ENCODE results near the gene CCDC102B. TPM values are rescaled to one million over a fixed set of nuclear protein-coding genes. Genes with fewer than 3 reads are reported as not detected.

The CCDC102B gene
- total RNA-seq, 1 experiment from 2014 or later: 3.1 TPM

DNA sequence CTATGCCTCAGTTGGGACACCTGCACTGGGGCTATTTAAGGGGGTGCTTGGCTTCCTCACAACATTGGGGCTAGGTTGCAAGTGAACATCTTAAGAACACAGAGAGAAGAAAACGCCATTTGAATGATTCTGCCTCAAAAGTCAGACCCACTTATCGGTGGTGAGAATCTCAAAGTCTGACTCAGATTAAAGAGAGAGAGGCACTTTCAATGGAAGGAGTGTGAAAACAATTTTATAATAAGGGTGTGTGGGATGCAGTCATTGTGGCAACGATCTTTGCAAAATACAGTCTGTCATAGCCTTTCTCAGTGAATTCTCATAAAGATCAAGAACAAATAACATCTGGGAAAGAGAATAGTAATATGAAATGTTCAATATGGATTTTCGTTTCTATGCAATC lies 41.8 kb downstream of the CCDC102B start:
- ATAC-seq (no peak), DNase-seq (ENCODE audit: low spot score) (no peak)
- TF ChIP-seq, protein P1, sequence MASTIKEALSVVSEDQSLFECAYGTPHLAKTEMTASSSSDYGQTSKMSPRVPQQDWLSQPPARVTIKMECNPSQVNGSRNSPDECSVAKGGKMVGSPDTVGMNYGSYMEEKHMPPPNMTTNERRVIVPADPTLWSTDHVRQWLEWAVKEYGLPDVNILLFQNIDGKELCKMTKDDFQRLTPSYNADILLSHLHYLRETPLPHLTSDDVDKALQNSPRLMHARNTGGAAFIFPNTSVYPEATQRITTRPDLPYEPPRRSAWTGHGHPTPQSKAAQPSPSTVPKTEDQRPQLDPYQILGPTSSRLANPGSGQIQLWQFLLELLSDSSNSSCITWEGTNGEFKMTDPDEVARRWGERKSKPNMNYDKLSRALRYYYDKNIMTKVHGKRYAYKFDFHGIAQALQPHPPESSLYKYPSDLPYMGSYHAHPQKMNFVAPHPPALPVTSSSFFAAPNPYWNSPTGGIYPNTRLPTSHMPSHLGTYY (CRISPR knock-in tag; IDR thresholded peaks at IDR 0.05): no peak
- TF ChIP-seq ATF1 (CRISPR knock-in tag; IDR thresholded peaks at IDR 0.05): no peak
- TF ChIP-seq, protein P2, sequence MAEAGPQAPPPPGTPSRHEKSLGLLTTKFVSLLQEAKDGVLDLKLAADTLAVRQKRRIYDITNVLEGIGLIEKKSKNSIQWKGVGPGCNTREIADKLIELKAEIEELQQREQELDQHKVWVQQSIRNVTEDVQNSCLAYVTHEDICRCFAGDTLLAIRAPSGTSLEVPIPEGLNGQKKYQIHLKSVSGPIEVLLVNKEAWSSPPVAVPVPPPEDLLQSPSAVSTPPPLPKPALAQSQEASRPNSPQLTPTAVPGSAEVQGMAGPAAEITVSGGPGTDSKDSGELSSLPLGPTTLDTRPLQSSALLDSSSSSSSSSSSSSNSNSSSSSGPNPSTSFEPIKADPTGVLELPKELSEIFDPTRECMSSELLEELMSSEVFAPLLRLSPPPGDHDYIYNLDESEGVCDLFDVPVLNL (CRISPR knock-in tag; IDR thresholded peaks at IDR 0.05; ENCODE audit: borderline replicate concordance, low read depth): no peak
- TF ChIP-seq NFYB (CRISPR knock-in tag; conservative IDR thresholded peaks at IDR 0.05; ENCODE audit: low read depth): no peak
- TF ChIP-seq JAZF1 (CRISPR knock-in tag; IDR thresholded peaks at IDR 0.05): no peak
- TF ChIP-seq, protein P3, sequence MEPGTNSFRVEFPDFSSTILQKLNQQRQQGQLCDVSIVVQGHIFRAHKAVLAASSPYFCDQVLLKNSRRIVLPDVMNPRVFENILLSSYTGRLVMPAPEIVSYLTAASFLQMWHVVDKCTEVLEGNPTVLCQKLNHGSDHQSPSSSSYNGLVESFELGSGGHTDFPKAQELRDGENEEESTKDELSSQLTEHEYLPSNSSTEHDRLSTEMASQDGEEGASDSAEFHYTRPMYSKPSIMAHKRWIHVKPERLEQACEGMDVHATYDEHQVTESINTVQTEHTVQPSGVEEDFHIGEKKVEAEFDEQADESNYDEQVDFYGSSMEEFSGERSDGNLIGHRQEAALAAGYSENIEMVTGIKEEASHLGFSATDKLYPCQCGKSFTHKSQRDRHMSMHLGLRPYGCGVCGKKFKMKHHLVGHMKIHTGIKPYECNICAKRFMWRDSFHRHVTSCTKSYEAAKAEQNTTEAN (CRISPR knock-in tag; IDR thresholded peaks at IDR 0.05): no peak
- TF ChIP-seq SP1 (CRISPR knock-in tag; conservative IDR thresholded peaks at IDR 0.05): no peak
- Mint-ChIP-seq H3K27ac (no peak overlapping the region), H3K4me1 (peaks cover 11% of the 10 kb centered on the region), H3K27me3 (ENCODE audit: low read depth) (no peaks in the 10 kb centered on the region), H3K4me3 (no peak overlapping the region), H3K36me3 (no peaks in the 10 kb centered on the region), H3K9me3 (no peaks in the 10 kb centered on the region)
- ChIA-PET CTCF (no interaction called here), POLR2A (no interaction called here)

DNA sequence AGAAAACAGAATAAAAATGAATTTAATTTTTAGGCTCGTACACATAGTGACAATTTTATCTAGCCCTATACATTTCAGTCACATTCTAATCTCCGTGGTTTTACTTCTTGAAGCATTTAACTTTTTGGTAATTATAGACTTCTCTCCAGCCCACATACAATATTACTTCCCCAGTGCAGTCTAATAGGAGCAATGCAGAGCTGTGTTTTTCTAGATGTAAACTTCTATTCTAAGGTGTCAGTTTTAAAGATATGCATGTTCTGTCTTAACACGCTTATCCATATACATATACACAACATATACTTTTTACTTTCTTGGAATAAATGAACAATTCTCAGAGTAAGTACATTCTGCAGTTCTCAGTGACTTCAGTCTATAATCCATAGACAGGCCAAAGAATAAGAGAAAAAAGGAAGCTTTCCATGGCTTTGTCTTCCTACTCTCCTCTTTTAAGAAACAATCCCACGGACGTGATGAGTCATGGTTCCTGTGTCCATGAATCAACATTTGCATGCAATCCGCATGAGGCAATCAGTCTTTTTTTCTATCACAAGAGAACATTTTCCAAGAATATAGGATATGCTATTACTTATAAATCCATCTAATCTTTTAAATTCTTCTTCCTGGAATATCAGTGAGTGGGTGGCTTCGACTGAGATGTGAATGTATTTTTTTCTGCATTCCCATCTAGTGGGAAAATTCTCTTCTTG lies 42.8 kb downstream of the CCDC102B start:
- no peaks in the 10 kb centered on the region for H3K27me3 Mint-ChIP-seq (ENCODE audit: low read depth)
- ChIA-PET CTCF (no interaction called here), POLR2A (interaction anchor here (0.6 kb wide), 1 partner anchor 346 kb away, joined by 3 read pairs; no protein-coding TSS in a partner anchor)
- H3K9me3 Mint-ChIP-seq: no peaks in the 10 kb centered on the region
- H3K4me1 Mint-ChIP-seq: peaks cover 11% of the 10 kb centered on the region
- no peak overlapping the region for H3K4me3 Mint-ChIP-seq
- DNase-seq (ENCODE audit: low spot score): no peak
- no peak overlapping the region; the same call in 1 of the 2 replicates for H3K27ac Mint-ChIP-seq
- no peaks in the 10 kb centered on the region for H3K36me3 Mint-ChIP-seq
- ATAC-seq: no peak; the same call in 1 of the 2 replicates
- TF ChIP-seq CREB1 (CRISPR knock-in tag; IDR thresholded peaks at IDR 0.05) (no peak), PRRX2 (CRISPR knock-in tag; IDR thresholded peaks at IDR 0.05) (no peak), RELA (CRISPR knock-in tag; IDR thresholded peaks at IDR 0.05; ENCODE audit: borderline replicate concordance) (no peak), NFYB (CRISPR knock-in tag; conservative IDR thresholded peaks at IDR 0.05; ENCODE audit: low read depth) (no peak)
- TF ChIP-seq, protein P4, sequence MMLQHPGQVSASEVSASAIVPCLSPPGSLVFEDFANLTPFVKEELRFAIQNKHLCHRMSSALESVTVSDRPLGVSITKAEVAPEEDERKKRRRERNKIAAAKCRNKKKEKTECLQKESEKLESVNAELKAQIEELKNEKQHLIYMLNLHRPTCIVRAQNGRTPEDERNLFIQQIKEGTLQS (CRISPR knock-in tag; conservative IDR thresholded peaks at IDR 0.05): no peak
- TF ChIP-seq, protein P5, sequence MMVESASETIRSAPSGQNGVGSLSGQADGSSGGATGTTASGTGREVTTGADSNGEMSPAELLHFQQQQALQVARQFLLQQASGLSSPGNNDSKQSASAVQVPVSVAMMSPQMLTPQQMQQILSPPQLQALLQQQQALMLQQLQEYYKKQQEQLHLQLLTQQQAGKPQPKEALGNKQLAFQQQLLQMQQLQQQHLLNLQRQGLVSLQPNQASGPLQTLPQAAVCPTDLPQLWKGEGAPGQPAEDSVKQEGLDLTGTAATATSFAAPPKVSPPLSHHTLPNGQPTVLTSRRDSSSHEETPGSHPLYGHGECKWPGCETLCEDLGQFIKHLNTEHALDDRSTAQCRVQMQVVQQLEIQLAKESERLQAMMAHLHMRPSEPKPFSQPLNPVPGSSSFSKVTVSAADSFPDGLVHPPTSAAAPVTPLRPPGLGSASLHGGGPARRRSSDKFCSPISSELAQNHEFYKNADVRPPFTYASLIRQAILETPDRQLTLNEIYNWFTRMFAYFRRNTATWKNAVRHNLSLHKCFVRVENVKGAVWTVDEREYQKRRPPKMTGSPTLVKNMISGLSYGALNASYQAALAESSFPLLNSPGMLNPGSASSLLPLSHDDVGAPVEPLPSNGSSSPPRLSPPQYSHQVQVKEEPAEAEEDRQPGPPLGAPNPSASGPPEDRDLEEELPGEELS (CRISPR knock-in tag; IDR thresholded peaks at IDR 0.05): no peak
- TF ChIP-seq, protein P6, sequence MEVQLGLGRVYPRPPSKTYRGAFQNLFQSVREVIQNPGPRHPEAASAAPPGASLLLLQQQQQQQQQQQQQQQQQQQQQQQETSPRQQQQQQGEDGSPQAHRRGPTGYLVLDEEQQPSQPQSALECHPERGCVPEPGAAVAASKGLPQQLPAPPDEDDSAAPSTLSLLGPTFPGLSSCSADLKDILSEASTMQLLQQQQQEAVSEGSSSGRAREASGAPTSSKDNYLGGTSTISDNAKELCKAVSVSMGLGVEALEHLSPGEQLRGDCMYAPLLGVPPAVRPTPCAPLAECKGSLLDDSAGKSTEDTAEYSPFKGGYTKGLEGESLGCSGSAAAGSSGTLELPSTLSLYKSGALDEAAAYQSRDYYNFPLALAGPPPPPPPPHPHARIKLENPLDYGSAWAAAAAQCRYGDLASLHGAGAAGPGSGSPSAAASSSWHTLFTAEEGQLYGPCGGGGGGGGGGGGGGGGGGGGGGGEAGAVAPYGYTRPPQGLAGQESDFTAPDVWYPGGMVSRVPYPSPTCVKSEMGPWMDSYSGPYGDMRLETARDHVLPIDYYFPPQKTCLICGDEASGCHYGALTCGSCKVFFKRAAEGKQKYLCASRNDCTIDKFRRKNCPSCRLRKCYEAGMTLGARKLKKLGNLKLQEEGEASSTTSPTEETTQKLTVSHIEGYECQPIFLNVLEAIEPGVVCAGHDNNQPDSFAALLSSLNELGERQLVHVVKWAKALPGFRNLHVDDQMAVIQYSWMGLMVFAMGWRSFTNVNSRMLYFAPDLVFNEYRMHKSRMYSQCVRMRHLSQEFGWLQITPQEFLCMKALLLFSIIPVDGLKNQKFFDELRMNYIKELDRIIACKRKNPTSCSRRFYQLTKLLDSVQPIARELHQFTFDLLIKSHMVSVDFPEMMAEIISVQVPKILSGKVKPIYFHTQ (CRISPR knock-in tag; IDR thresholded peaks at IDR 0.05): no peak
- TF ChIP-seq, protein P7, sequence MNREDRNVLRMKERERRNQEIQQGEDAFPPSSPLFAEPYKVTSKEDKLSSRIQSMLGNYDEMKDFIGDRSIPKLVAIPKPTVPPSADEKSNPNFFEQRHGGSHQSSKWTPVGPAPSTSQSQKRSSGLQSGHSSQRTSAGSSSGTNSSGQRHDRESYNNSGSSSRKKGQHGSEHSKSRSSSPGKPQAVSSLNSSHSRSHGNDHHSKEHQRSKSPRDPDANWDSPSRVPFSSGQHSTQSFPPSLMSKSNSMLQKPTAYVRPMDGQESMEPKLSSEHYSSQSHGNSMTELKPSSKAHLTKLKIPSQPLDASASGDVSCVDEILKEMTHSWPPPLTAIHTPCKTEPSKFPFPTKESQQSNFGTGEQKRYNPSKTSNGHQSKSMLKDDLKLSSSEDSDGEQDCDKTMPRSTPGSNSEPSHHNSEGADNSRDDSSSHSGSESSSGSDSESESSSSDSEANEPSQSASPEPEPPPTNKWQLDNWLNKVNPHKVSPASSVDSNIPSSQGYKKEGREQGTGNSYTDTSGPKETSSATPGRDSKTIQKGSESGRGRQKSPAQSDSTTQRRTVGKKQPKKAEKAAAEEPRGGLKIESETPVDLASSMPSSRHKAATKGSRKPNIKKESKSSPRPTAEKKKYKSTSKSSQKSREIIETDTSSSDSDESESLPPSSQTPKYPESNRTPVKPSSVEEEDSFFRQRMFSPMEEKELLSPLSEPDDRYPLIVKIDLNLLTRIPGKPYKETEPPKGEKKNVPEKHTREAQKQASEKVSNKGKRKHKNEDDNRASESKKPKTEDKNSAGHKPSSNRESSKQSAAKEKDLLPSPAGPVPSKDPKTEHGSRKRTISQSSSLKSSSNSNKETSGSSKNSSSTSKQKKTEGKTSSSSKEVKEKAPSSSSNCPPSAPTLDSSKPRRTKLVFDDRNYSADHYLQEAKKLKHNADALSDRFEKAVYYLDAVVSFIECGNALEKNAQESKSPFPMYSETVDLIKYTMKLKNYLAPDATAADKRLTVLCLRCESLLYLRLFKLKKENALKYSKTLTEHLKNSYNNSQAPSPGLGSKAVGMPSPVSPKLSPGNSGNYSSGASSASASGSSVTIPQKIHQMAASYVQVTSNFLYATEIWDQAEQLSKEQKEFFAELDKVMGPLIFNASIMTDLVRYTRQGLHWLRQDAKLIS (CRISPR knock-in tag; IDR thresholded peaks at IDR 0.05; ENCODE audit: borderline replicate concordance): no peak
- TF ChIP-seq, protein P8, sequence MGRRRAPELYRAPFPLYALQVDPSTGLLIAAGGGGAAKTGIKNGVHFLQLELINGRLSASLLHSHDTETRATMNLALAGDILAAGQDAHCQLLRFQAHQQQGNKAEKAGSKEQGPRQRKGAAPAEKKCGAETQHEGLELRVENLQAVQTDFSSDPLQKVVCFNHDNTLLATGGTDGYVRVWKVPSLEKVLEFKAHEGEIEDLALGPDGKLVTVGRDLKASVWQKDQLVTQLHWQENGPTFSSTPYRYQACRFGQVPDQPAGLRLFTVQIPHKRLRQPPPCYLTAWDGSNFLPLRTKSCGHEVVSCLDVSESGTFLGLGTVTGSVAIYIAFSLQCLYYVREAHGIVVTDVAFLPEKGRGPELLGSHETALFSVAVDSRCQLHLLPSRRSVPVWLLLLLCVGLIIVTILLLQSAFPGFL (CRISPR knock-in tag; IDR thresholded peaks at IDR 0.05; ENCODE audit: borderline replicate concordance): no peak

All from WTC11 (cell line).